ENCODE measurements around the gene KCNMA1.
"Not testable (repeated sequence)": the region's sequence is repeated elsewhere in the genome, so short reads cannot be mapped to it uniquely, and the experiment has no call there.

KCNMA1 gene

GRCh38 chr10:77421591-77421990 lies 216.0 kb downstream of the KCNMA1 start:
- H3K36me3 ChIP-seq (ENCODE audit: control insufficient read depth, insufficient read depth, low read length) = no peaks in the 10 kb centered on the region
- DNase-seq (ENCODE audit: low read depth, low spot score) = no peak
- H3K4me3 ChIP-seq (ENCODE audit: low read length) = no peak overlapping the region
- no peaks in the 10 kb centered on the region for H3K9me3 ChIP-seq (ENCODE audit: control insufficient read depth, insufficient read depth, low read length)
- WGBS (ENCODE audit: insufficient coverage, insufficient read length) = no CpG with 5 or more reads among the region's 4 CpGs
- no peaks in the 10 kb centered on the region for H3K27me3 ChIP-seq (ENCODE audit: control insufficient read depth, insufficient read depth, low read length)
- H3K27ac ChIP-seq (ENCODE audit: low read length) = no peak overlapping the region
- no peaks in the 10 kb centered on the region for H3K4me1 ChIP-seq (ENCODE audit: control insufficient read depth, insufficient read depth, low read length)

GRCh38 chr10:77420947-77421523 lies 216.6 kb downstream of the KCNMA1 start:
- Histone ChIP-seq H3K27ac (ENCODE audit: low read length) (no peak overlapping the region), H3K4me1 (ENCODE audit: control insufficient read depth, insufficient read depth, low read length) (no peaks in the 10 kb centered on the region), H3K27me3 (ENCODE audit: control insufficient read depth, insufficient read depth, low read length) (no peaks in the 10 kb centered on the region), H3K4me3 (ENCODE audit: low read length) (no peak overlapping the region), H3K36me3 (ENCODE audit: control insufficient read depth, insufficient read depth, low read length) (no peaks in the 10 kb centered on the region), H3K9me3 (ENCODE audit: control insufficient read depth, insufficient read depth, low read length) (no peaks in the 10 kb centered on the region)
- no peak for DNase-seq (ENCODE audit: low read depth, low spot score)
- WGBS (ENCODE audit: insufficient coverage, insufficient read length) = no CpG with 5 or more reads among the region's 2 CpGs

GRCh38 chr10:77419979-77420378 lies 217.6 kb downstream of the KCNMA1 start:
- WGBS (ENCODE audit: insufficient coverage, insufficient read length) = no CpG with 5 or more reads among the region's 2 CpGs
- Histone ChIP-seq H3K4me3 (ENCODE audit: low read length) (no peak overlapping the region), H3K27ac (ENCODE audit: low read length) (no peak overlapping the region), H3K9me3 (ENCODE audit: control insufficient read depth, insufficient read depth, low read length) (no peaks in the 10 kb centered on the region), H3K36me3 (ENCODE audit: control insufficient read depth, insufficient read depth, low read length) (no peaks in the 10 kb centered on the region), H3K27me3 (ENCODE audit: control insufficient read depth, insufficient read depth, low read length) (no peaks in the 10 kb centered on the region), H3K4me1 (ENCODE audit: control insufficient read depth, insufficient read depth, low read length) (no peaks in the 10 kb centered on the region)
- no peak for DNase-seq (ENCODE audit: low read depth, low spot score)

GRCh38 chr10:77419056-77419455 lies 218.6 kb downstream of the KCNMA1 start:
- DNase-seq (ENCODE audit: low read depth, low spot score) = no peak
- no peak overlapping the region for H3K27ac ChIP-seq (ENCODE audit: low read length)
- H3K27me3 ChIP-seq (ENCODE audit: control insufficient read depth, insufficient read depth, low read length) = no peaks in the 10 kb centered on the region
- H3K4me1 ChIP-seq (ENCODE audit: control insufficient read depth, insufficient read depth, low read length) = no peaks in the 10 kb centered on the region
- no peaks in the 10 kb centered on the region for H3K36me3 ChIP-seq (ENCODE audit: control insufficient read depth, insufficient read depth, low read length)
- no peak overlapping the region for H3K4me3 ChIP-seq (ENCODE audit: low read length)
- H3K9me3 ChIP-seq (ENCODE audit: control insufficient read depth, insufficient read depth, low read length) = no peaks in the 10 kb centered on the region
- WGBS (ENCODE audit: insufficient coverage, insufficient read length) = no CpG with 5 or more reads among the region's 5 CpGs

- H3K27me3 ChIP-seq (ENCODE audit: control insufficient read depth, insufficient read depth, low read length) = no peaks in the 10 kb centered on the region
- H3K4me3 ChIP-seq (ENCODE audit: low read length) = no peak overlapping the region
- no peaks in the 10 kb centered on the region for H3K36me3 ChIP-seq (ENCODE audit: control insufficient read depth, insufficient read depth, low read length)
- no peak for DNase-seq (ENCODE audit: low read depth, low spot score)
- no peaks in the 10 kb centered on the region for H3K9me3 ChIP-seq (ENCODE audit: control insufficient read depth, insufficient read depth, low read length)
- no CpG with 5 or more reads among the region's 11 CpGs for WGBS (ENCODE audit: insufficient coverage, insufficient read length)
- H3K4me1 ChIP-seq (ENCODE audit: control insufficient read depth, insufficient read depth, low read length) = no peaks in the 10 kb centered on the region
- no peak overlapping the region for H3K27ac ChIP-seq (ENCODE audit: low read length)
Observed at GRCh38 chr10:77417806-77418640, 219.6 kb downstream of the KCNMA1 start.

GRCh38 chr10:77417359-77417758 lies 220.2 kb downstream of the KCNMA1 start:
- Histone ChIP-seq H3K36me3 (ENCODE audit: control insufficient read depth, insufficient read depth, low read length) (no peaks in the 10 kb centered on the region), H3K27ac (ENCODE audit: low read length) (no peak overlapping the region), H3K4me3 (ENCODE audit: low read length) (no peak overlapping the region), H3K27me3 (ENCODE audit: control insufficient read depth, insufficient read depth, low read length) (no peaks in the 10 kb centered on the region), H3K9me3 (ENCODE audit: control insufficient read depth, insufficient read depth, low read length) (no peaks in the 10 kb centered on the region), H3K4me1 (ENCODE audit: control insufficient read depth, insufficient read depth, low read length) (no peaks in the 10 kb centered on the region)
- DNase-seq (ENCODE audit: low read depth, low spot score) = no peak
- no CpG with 5 or more reads among the region's 5 CpGs for WGBS (ENCODE audit: insufficient coverage, insufficient read length)

GRCh38 chr10:77416311-77417135 lies 221.1 kb downstream of the KCNMA1 start:
- H3K4me3 ChIP-seq (ENCODE audit: low read length) = no peak overlapping the region
- WGBS (ENCODE audit: insufficient coverage, insufficient read length) = no CpG with 5 or more reads among the region's 14 CpGs
- H3K9me3 ChIP-seq (ENCODE audit: control insufficient read depth, insufficient read depth, low read length) = no peaks in the 10 kb centered on the region
- DNase-seq (ENCODE audit: low read depth, low spot score) = no peak
- H3K27ac ChIP-seq (ENCODE audit: low read length) = no peak overlapping the region
- no peaks in the 10 kb centered on the region for H3K27me3 ChIP-seq (ENCODE audit: control insufficient read depth, insufficient read depth, low read length)
- no peaks in the 10 kb centered on the region for H3K36me3 ChIP-seq (ENCODE audit: control insufficient read depth, insufficient read depth, low read length)
- H3K4me1 ChIP-seq (ENCODE audit: control insufficient read depth, insufficient read depth, low read length) = no peaks in the 10 kb centered on the region

- no peak overlapping the region for H3K4me3 ChIP-seq (ENCODE audit: low read length)
- no peaks in the 10 kb centered on the region for H3K27me3 ChIP-seq (ENCODE audit: control insufficient read depth, insufficient read depth, low read length)
- H3K9me3 ChIP-seq (ENCODE audit: control insufficient read depth, insufficient read depth, low read length) = no peaks in the 10 kb centered on the region
- no peaks in the 10 kb centered on the region for H3K36me3 ChIP-seq (ENCODE audit: control insufficient read depth, insufficient read depth, low read length)
- H3K27ac ChIP-seq (ENCODE audit: low read length) = no peak overlapping the region
- no CpG with 5 or more reads among the region's 6 CpGs for whole genome bisulfite sequencing (ENCODE audit: insufficient coverage, insufficient read length)
- no peaks in the 10 kb centered on the region for H3K4me1 ChIP-seq (ENCODE audit: control insufficient read depth, insufficient read depth, low read length)
- DNase-seq (ENCODE audit: low read depth, low spot score) = no peak
Observed at GRCh38 chr10:77415313-77415960, 222.2 kb downstream of the KCNMA1 start.

GRCh38 chr10:77413231-77413630 lies 224.4 kb downstream of the KCNMA1 start:
- no peak overlapping the region for H3K27ac ChIP-seq (ENCODE audit: low read length)
- H3K27me3 ChIP-seq (ENCODE audit: control insufficient read depth, insufficient read depth, low read length) = no peaks in the 10 kb centered on the region
- no peak overlapping the region for H3K4me3 ChIP-seq (ENCODE audit: low read length)
- DNase-seq (ENCODE audit: low read depth, low spot score) = no peak
- H3K36me3 ChIP-seq (ENCODE audit: control insufficient read depth, insufficient read depth, low read length) = no peaks in the 10 kb centered on the region
- H3K4me1 ChIP-seq (ENCODE audit: control insufficient read depth, insufficient read depth, low read length) = no peaks in the 10 kb centered on the region
- WGBS (ENCODE audit: insufficient coverage, insufficient read length) = no CpG with 5 or more reads among the region's 7 CpGs
- no peaks in the 10 kb centered on the region for H3K9me3 ChIP-seq (ENCODE audit: control insufficient read depth, insufficient read depth, low read length)

GRCh38 chr10:77412573-77413133 lies 225.0 kb downstream of the KCNMA1 start:
- H3K27me3 ChIP-seq (ENCODE audit: control insufficient read depth, insufficient read depth, low read length); H3K36me3 ChIP-seq (ENCODE audit: control insufficient read depth, insufficient read depth, low read length); H3K4me1 ChIP-seq (ENCODE audit: control insufficient read depth, insufficient read depth, low read length); DNase-seq (ENCODE audit: low read depth, low spot score); H3K27ac ChIP-seq (ENCODE audit: low read length); H3K9me3 ChIP-seq (ENCODE audit: control insufficient read depth, insufficient read depth, low read length); H3K4me3 ChIP-seq (ENCODE audit: low read length): not testable (repeated sequence)
- WGBS (ENCODE audit: insufficient coverage, insufficient read length) = no CpG with 5 or more reads among the region's 8 CpGs

All from iPS DF 6.9 (cell line).